Suprapubic skin (tissue), 4 donors: ENCODE data around the gene SMYD3. TPM values are rescaled to one million over a fixed set of nuclear protein-coding genes. Genes with fewer than 3 reads are reported as not detected.

Experiments
- DNase-seq, 2 donors: peaks; one replicate each; pipeline ENCODE4 v3.0.0-alpha.2; 2019; ENCODE audit warnings: low spot score in 2 of 2
- H3K27ac ChIP-seq: fragments of 200-600 bp; sonication (generic); one replicate; pipeline ENCODE4 v1.5.1; 2019
- H3K27me3 ChIP-seq: fragments of 200-600 bp; sonication (generic); one replicate; pipeline ENCODE4 v1.5.1; 2019
- H3K36me3 ChIP-seq: fragments of 200-600 bp; sonication (generic); one replicate; pipeline ENCODE4 v1.5.1; 2019
- H3K4me1 ChIP-seq: fragments of 200-600 bp; sonication (generic); one replicate; pipeline ENCODE4 v1.5.1; 2019
- H3K4me3 ChIP-seq: fragments of 200-600 bp; sonication (generic); one replicate; pipeline ENCODE4 v1.5.1; 2019; ENCODE audit warnings: mild to moderate bottlenecking
- H3K9me3 ChIP-seq: fragments of 200-600 bp; sonication (generic); one replicate; pipeline ENCODE4 v1.5.1; 2019
- CTCF ChIP-seq, 2 donors: fragments of 200-600 bp in 1 of 2; fragments of 450-650 bp in 1 of 2; sonication (generic) in 1 of 2; IDR thresholded peaks; one replicate each; pipeline ENCODE4 v1.5.1; 2016 to 2019; ENCODE audit warnings: antibody characterized with exemption in 2 of 2, mild to moderate bottlenecking in 1 of 2, moderate library complexity in 1 of 2
- EP300 ChIP-seq: sonication (generic); formaldehyde crosslinking; IDR thresholded peaks from one replicate; pipeline ENCODE4 v1.6.1; 2017; ENCODE audit warnings: antibody characterized with exemption
- POLR2A ChIP-seq, 2 donors: fragments of 450-650 bp; IDR thresholded peaks; one replicate each; pipeline ENCODE4 v1.6.1; 2017; ENCODE audit warnings: antibody characterized with exemption in 2 of 2, mild to moderate bottlenecking in 2 of 2, moderate library complexity in 2 of 2
- POLR2AphosphoS5 ChIP-seq, 3 donors: sonication (generic); formaldehyde crosslinking; IDR thresholded peaks; one replicate each; pipeline ENCODE4 v1.6.1; 2017; ENCODE audit warnings: antibody characterized with exemption in 3 of 3
- WGBS: methylation state at CpG from one replicate; pipeline ENCODE4 v1.1.5; 2018; 5-methylcytosine and 5-hydroxymethylcytosine counted together
- total RNA-seq, 4 donors: library from RNA; depleted of rRNA; stranded (reverse); fragments of >200 nt; gene quantifications; one replicate each; pipeline ENCODE4 v1.1.0, GENCODE V29; 2016

The SMYD3 gene
- total RNA-seq, 4 donors from 2014 or later, result 14.5 to 33.6 (median 18.9) TPM

DNA sequence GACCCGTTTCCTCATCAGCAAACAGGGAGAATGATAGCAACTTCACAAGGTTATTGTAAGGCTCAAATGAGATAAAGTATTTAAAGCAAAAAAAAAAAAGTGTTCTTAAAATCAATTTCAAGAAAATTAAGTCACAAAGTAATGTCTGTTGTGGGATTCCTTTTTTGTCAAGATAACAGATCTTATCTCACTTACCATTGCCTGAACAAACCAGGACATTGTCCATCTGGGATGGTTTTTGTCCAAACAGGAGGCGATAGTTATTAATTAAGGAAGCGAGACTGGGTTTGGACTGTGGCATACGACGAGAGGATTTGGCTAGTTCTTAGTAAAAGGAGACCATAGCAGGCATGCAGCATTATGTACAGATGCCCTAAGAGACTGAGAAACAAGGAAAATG lies 458.4 kb downstream of the SMYD3 start:
- DNase-seq, result no peak
- Histone ChIP-seq H3K4me1 (peaks cover 4% of the 10 kb centered on the region), H3K27me3 (no peaks in the 10 kb centered on the region), H3K9me3 (no peaks in the 10 kb centered on the region), H3K36me3 (no peaks in the 10 kb centered on the region), H3K27ac (no peak overlapping the region), H3K4me3 (no peak overlapping the region)
- TF ChIP-seq CTCF (IDR thresholded peaks at IDR 0.05) (no peak), POLR2AphosphoS5 (IDR thresholded peaks at IDR 0.05) (no peak), EP300 (no peak), POLR2A (IDR thresholded peaks at IDR 0.05) (no peak)
- 93% methylated on average over 5 of the region's 5 CpGs for WGBS

DNA sequence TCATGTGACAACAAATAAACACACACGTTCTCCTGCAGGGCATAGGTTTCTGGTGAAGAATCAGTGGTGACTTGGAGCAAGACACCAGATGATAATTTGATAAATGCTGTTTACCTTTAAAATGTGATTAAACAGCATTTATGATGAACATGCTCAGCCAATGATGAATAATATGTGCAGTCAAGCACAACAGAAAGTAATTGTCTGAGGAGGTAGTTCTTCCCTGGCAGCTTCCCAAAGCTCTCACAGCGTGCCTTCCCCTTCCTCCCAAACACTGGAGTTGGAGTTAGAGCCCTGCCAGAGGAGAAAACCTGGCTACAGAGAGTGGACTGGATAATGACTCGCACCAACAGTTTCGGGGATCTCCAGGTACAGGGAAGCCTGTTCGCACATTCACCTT lies 463.5 kb downstream of the SMYD3 start:
- Histone ChIP-seq H3K27ac (no peak overlapping the region), H3K4me1 (no peaks in the 10 kb centered on the region), H3K27me3 (no peaks in the 10 kb centered on the region), H3K36me3 (no peaks in the 10 kb centered on the region), H3K4me3 (no peak overlapping the region), H3K9me3 (no peaks in the 10 kb centered on the region)
- WGBS, result 50% methylated on average over 5 of the region's 5 CpGs
- no peak for DNase-seq
- TF ChIP-seq CTCF (IDR thresholded peaks at IDR 0.05) (no peak), POLR2A (IDR thresholded peaks at IDR 0.05) (no peak), EP300 (no peak), POLR2AphosphoS5 (IDR thresholded peaks at IDR 0.05) (no peak)

DNA sequence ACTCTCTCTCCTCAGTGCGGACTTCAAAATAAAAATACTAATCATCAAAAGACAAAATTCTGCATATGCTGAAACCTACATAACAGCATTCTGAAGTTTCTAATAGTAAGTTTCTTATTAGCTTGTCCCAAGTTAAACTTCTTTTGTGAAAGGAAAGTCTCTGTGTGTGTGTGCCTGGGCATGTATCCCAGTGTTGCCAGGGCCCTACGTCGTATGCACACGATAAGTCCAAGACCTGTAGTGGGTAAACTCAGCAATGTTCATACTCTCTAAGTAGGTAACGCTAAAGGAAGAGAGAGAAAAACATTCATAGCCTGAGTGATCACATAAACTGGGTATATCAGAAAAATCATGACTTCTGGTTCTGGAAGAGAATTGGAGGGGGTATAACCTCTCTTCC lies 465.7 kb downstream of the SMYD3 start:
- Histone ChIP-seq H3K4me3 (no peak overlapping the region), H3K27me3 (no peaks in the 10 kb centered on the region), H3K4me1 (no peaks in the 10 kb centered on the region), H3K9me3 (no peaks in the 10 kb centered on the region), H3K36me3 (no peaks in the 10 kb centered on the region), H3K27ac (no peak overlapping the region)
- TF ChIP-seq POLR2A (IDR thresholded peaks at IDR 0.05) (no peak), POLR2AphosphoS5 (IDR thresholded peaks at IDR 0.05) (no peak), EP300 (no peak), CTCF (IDR thresholded peaks at IDR 0.05) (no peak)
- WGBS, result 71% methylated on average over 5 of the region's 5 CpGs
- DNase-seq, result no peak

- no peaks in the 10 kb centered on the region for H3K4me1 ChIP-seq
- no peak for DNase-seq
- 80% methylated on average over 15 of the region's 15 CpGs for WGBS
- no peak overlapping the region for H3K27ac ChIP-seq
- no peak overlapping the region for H3K4me3 ChIP-seq
- H3K9me3 ChIP-seq, result no peaks in the 10 kb centered on the region
- H3K36me3 ChIP-seq, result no peaks in the 10 kb centered on the region
- H3K27me3 ChIP-seq, result no peaks in the 10 kb centered on the region
- TF ChIP-seq CTCF (IDR thresholded peaks at IDR 0.05), result no peak
Measured at GRCh38 chr1:246040200-246040890, 466.7 kb downstream of the SMYD3 start.

DNA sequence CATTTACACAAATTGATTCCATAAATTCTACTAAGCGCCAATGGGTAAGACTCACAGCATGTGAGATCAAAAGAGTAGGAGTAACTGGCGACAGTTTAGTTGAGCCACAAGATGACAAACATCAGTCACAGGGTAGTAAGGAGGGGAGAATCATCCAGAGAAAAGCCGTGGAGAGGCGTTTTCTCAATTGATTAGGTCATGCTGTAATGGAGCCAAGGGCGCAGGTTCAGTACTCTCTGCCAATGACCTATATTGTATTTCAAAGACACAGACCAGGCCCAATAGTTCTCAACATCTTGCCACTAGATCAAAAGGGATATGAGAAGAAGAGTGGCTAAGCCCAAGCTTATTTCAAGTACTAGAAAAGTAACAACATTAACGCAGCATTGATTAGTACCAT lies 467.5 kb downstream of the SMYD3 start:
- Histone ChIP-seq H3K4me1 (peaks cover 5% of the 10 kb centered on the region), H3K4me3 (no peak overlapping the region), H3K36me3 (no peaks in the 10 kb centered on the region), H3K27ac (no peak overlapping the region), H3K9me3 (no peaks in the 10 kb centered on the region), H3K27me3 (no peaks in the 10 kb centered on the region)
- 66% methylated on average over 6 of the region's 6 CpGs for WGBS
- no peak for TF ChIP-seq EP300
- TF ChIP-seq CTCF (IDR thresholded peaks at IDR 0.05), result no peak
- TF ChIP-seq POLR2A (IDR thresholded peaks at IDR 0.05), result no peak
- TF ChIP-seq POLR2AphosphoS5 (IDR thresholded peaks at IDR 0.05), result no peak
- DNase-seq, result no peak
